Keratinocyte (primary cell): ENCODE data around the gene ZEB2. TPM values are rescaled to one million over a fixed set of nuclear protein-coding genes. Genes with fewer than 3 reads are reported as not detected.

Source experiments
- DNase-seq: peaks from one replicate; pipeline ENCODE4 v3.0.0-alpha.2; 2011; ENCODE audit warnings: low read depth, missing footprints, low spot score
- FAIRE-seq: peaks from 2 replicates; lab custom pipeline; 2011; peaks lifted over from hg19 to GRCh38; lab: Jason Lieb, UNC
- H2AFZ ChIP-seq: 2 replicates; pipeline ENCODE4 v1.6.0; 2012; ENCODE audit warnings: low read length, control low read depth, inconsistent platforms; ENCODE audit not compliant: control insufficient read depth
- H3K27ac ChIP-seq: 2 replicates; pipeline ENCODE4 v1.5.1; 2011; ENCODE audit warnings: low read length; ENCODE audit not compliant: control insufficient read depth, insufficient read depth
- H3K27me3 ChIP-seq: 3 replicates; pipeline ENCODE4 v1.6.0; 2011; ENCODE audit warnings: low read length; ENCODE audit not compliant: control insufficient read depth, insufficient read depth; ENCODE audit errors: extremely low read depth
- H3K36me3 ChIP-seq, 2 experiments: 2 replicates in 1 of 2; 3 replicates in 1 of 2; pipeline ENCODE4 v1.5.1; 2011; ENCODE audit warnings: low read length in 2 of 2, mild to moderate bottlenecking in 1 of 2; ENCODE audit not compliant: control insufficient read depth in 2 of 2, insufficient read depth in 2 of 2; ENCODE audit errors: extremely low read depth in 1 of 2
- H3K4me1 ChIP-seq: 3 replicates; pipeline ENCODE4 v1.5.1; 2011; ENCODE audit warnings: low read length; ENCODE audit not compliant: control insufficient read depth, insufficient read depth; ENCODE audit errors: extremely low read depth
- H3K4me2 ChIP-seq: 3 replicates; pipeline ENCODE4 v1.6.0; 2011; ENCODE audit warnings: low read depth, low read length; ENCODE audit not compliant: control insufficient read depth, insufficient read depth; ENCODE audit errors: extremely low read depth
- H3K4me3 ChIP-seq, 3 experiments: fragments of 200-600 bp in 1 of 3; sonication (generic) in 1 of 3; 2 replicates in 2 of 3; 3 replicates in 1 of 3; pipeline ENCODE4 v1.5.1; 2011 to 2016; ENCODE audit warnings: low read length in 3 of 3, mild to moderate bottlenecking in 3 of 3, control low read depth in 2 of 3, inconsistent platforms in 1 of 3, low read depth in 1 of 3, mixed read lengths in 1 of 3, mixed run types in 1 of 3, moderate library complexity in 1 of 3; ENCODE audit not compliant: control insufficient read depth in 2 of 3, insufficient read depth in 2 of 3; ENCODE audit errors: extremely low read depth in 1 of 3
- H3K79me2 ChIP-seq: 2 replicates; pipeline ENCODE4 v1.6.0; 2012; ENCODE audit warnings: low read length; ENCODE audit not compliant: control insufficient read depth, insufficient read depth
- H3K9ac ChIP-seq: 3 replicates; pipeline ENCODE4 v1.6.0; 2011; ENCODE audit warnings: low read length; ENCODE audit not compliant: control insufficient read depth, insufficient read depth; ENCODE audit errors: extremely low read depth
- H3K9me1 ChIP-seq: 3 replicates; pipeline ENCODE4 v1.6.0; 2011; ENCODE audit warnings: low read length; ENCODE audit not compliant: control insufficient read depth, insufficient read depth; ENCODE audit errors: extremely low read depth
- H3K9me3 ChIP-seq: 2 replicates; pipeline ENCODE4 v1.5.1; 2012; ENCODE audit warnings: low read depth, low read length; ENCODE audit not compliant: control insufficient read depth
- H4K20me1 ChIP-seq: 3 replicates; pipeline ENCODE4 v1.6.0; 2011; ENCODE audit warnings: low read length; ENCODE audit not compliant: control insufficient read depth, insufficient read depth; ENCODE audit errors: extremely low read depth
- EZH2 ChIP-seq: IDR thresholded peaks from one replicate; pipeline ENCODE4 v1.6.1; 2012; ENCODE audit warnings: inconsistent platforms, mild to moderate bottlenecking, low read length, moderate library complexity
- dilution Hi-C: fragments of 300-500 bp; cut with MboI; formaldehyde crosslinking; loops from one replicate; pipeline ENCODE4 v1.7.0; 2020; ENCODE audit warnings: low sequenced_read_pairs; ENCODE audit not compliant: extremely low pct_ligation_motif_present
- polyA plus RNA-seq, 5 experiments: library from polyadenylated mRNA; depleted of rRNA in 3 of 5; stranded (reverse) in 3 of 5; stranded (forward) in 1 of 5; unstranded in 1 of 5; fragments of >200 nt; gene quantifications; 1 replicate in 1 of 5; 2 replicates in 3 of 5; 3 replicates in 1 of 5; pipeline versions ENCODE4 v1.2.1 to v1.2.3, GENCODE V29; 2011 to 2012; ENCODE audit warnings: missing spikeins in 2 of 5, low read depth in 1 of 5, low replicate concordance in 1 of 5
- TF ChIP-seq, protein P1 (sequence below), 3 experiments: IDR thresholded peaks in 1 of 3; conservative IDR thresholded peaks in 1 of 3; optimal IDR thresholded peaks in 1 of 3; 2 replicates in 2 of 3; 3 replicates in 1 of 3; pipeline versions ENCODE3 to v1.5.1; 2011; ENCODE audit warnings: low read length in 3 of 3, mild to moderate bottlenecking in 3 of 3, moderate library complexity in 2 of 3, control low read depth in 1 of 3, inconsistent platforms in 1 of 3; ENCODE audit not compliant: insufficient read depth in 2 of 3; ENCODE audit errors: extremely low read depth in 1 of 3

ZEB2 gene
- polyA plus RNA-seq, 1 donor (not counting 4 experiments of a cell fraction or from before 2014, with no cell fraction given), result 0.12 TPM

DNA sequence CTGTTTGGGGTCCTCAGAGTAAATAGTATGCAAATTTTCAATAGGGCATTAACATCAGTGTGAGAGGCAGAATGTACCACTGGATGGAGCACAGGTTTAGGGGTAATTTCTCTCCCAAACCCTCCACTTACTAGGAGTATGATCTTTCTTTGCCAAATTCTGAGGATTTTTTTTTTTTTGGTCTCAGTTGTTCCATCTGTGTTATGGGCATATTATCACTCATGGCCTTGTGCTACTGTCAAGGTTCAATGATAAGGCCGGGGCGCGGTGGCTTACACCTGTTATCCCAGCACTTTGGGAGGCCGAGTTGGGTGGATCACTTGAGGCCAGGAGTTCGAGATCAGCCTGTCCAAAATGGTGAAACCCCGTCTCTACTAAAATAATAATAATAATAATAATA is 30.2 kb upstream of the ZEB2 start:
- no peaks in the 10 kb centered on the region for H3K79me2 ChIP-seq

GRCh38 chr2:144548532-144549191 is 28.7 kb upstream of the ZEB2 start:
- Histone ChIP-seq H3K4me2 (no peak overlapping the region), H3K9ac (no peak overlapping the region), H3K27ac (no peak overlapping the region), H4K20me1 (no peaks in the 10 kb centered on the region), H3K27me3 (no peaks in the 10 kb centered on the region), H3K79me2 (no peaks in the 10 kb centered on the region), H3K4me3 (no peak overlapping the region), H2AFZ (no peak overlapping the region), H3K9me3 (no peaks in the 10 kb centered on the region), H3K4me1 (no peaks in the 10 kb centered on the region), H3K36me3 (no peaks in the 10 kb centered on the region), H3K9me1 (no peaks in the 10 kb centered on the region)
- dilution Hi-C loops, result no loop called here
- no peak for DNase-seq
- TF ChIP-seq, protein P1, sequence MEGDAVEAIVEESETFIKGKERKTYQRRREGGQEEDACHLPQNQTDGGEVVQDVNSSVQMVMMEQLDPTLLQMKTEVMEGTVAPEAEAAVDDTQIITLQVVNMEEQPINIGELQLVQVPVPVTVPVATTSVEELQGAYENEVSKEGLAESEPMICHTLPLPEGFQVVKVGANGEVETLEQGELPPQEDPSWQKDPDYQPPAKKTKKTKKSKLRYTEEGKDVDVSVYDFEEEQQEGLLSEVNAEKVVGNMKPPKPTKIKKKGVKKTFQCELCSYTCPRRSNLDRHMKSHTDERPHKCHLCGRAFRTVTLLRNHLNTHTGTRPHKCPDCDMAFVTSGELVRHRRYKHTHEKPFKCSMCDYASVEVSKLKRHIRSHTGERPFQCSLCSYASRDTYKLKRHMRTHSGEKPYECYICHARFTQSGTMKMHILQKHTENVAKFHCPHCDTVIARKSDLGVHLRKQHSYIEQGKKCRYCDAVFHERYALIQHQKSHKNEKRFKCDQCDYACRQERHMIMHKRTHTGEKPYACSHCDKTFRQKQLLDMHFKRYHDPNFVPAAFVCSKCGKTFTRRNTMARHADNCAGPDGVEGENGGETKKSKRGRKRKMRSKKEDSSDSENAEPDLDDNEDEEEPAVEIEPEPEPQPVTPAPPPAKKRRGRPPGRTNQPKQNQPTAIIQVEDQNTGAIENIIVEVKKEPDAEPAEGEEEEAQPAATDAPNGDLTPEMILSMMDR (optimal IDR thresholded peaks at IDR 0.05 in 1 of 3, IDR thresholded peaks at IDR 0.05 in 1 of 3, conservative IDR thresholded peaks at IDR 0.05 in 1 of 3; ENCODE audit: extremely low read depth in 1 of 3, insufficient read depth in 2 of 3, low read length in 3 of 3), result no peak
- TF ChIP-seq EZH2, result no peak
- FAIRE-seq, result no peak

More for the DNA sequence above, 30.2 kb upstream of the ZEB2 start:
- Histone ChIP-seq H3K27me3 (no peaks in the 10 kb centered on the region), H3K9me1 (no peaks in the 10 kb centered on the region), H3K9me3 (no peaks in the 10 kb centered on the region), H3K36me3 (no peaks in the 10 kb centered on the region), H3K9ac (no peak overlapping the region), H3K4me3 (no peak overlapping the region), H3K4me2 (no peak overlapping the region), H4K20me1 (no peaks in the 10 kb centered on the region), H2AFZ (no peak overlapping the region), H3K4me1 (no peaks in the 10 kb centered on the region), H3K27ac (no peak overlapping the region)
- dilution Hi-C loops, result no loop called here
- no peak for FAIRE-seq
- TF ChIP-seq EZH2, result no peak
- TF ChIP-seq, protein P1 (optimal IDR thresholded peaks at IDR 0.05 in 1 of 3, IDR thresholded peaks at IDR 0.05 in 1 of 3, conservative IDR thresholded peaks at IDR 0.05 in 1 of 3; ENCODE audit: extremely low read depth in 1 of 3, insufficient read depth in 2 of 3, low read length in 3 of 3), result no peak
- DNase-seq, result no peak
